GM12878 (cell line): ENCODE measurements around the gene SEM1. TPM values are rescaled to one million over a fixed set of nuclear protein-coding genes. Genes with fewer than 3 reads are reported as not detected.

Experiments used
- ATF2 ChIP-seq: IDR thresholded peaks from 2 replicates; pipeline ENCODE4 v1.6.1; 2012; ENCODE audit warnings: low read length, inconsistent platforms
- ATF3 ChIP-seq: IDR thresholded peaks from 2 replicates; pipeline ENCODE4 v1.6.1; 2011; ENCODE audit warnings: low read depth, mild to moderate bottlenecking, low read length, moderate library complexity, borderline replicate concordance; ENCODE audit errors: extremely low read depth
- BACH1 ChIP-seq: fragments of 450-650 bp; IDR thresholded peaks from 2 replicates; pipeline ENCODE4 v1.6.1; 2017; ENCODE audit warnings: mild to moderate bottlenecking, borderline replicate concordance
- BCL11A ChIP-seq: IDR thresholded peaks from 2 replicates; pipeline ENCODE4 v1.6.1; 2011; ENCODE audit warnings: low read depth, low read length
- BHLHE40 ChIP-seq, 2 experiments: fragments of 450-650 bp in 1 of 2; IDR thresholded peaks; 2 replicates each; pipeline ENCODE4 v1.6.1; 2011 to 2017; ENCODE audit warnings: low read depth in 2 of 2, borderline replicate concordance in 1 of 2, improper control_type of control experiment in 1 of 2, low read length in 1 of 2, mild to moderate bottlenecking in 1 of 2
- CBFB ChIP-seq: IDR thresholded peaks from 2 replicates; pipeline ENCODE4 v1.6.1; 2016; ENCODE audit warnings: antibody characterized with exemption, low read depth
- CREB1 ChIP-seq: IDR thresholded peaks from 2 replicates; pipeline ENCODE4 v1.6.1; 2012; ENCODE audit warnings: low read depth, mild to moderate bottlenecking, inconsistent platforms
- ESRRA ChIP-seq: IDR thresholded peaks from 2 replicates; pipeline ENCODE4 v1.6.1; 2012; ENCODE audit warnings: mild to moderate bottlenecking, low read length, improper control_type of control experiment
- FOS ChIP-seq: IDR thresholded peaks from 3 replicates; pipeline ENCODE4 v1.6.1; 2011; ENCODE audit warnings: borderline replicate concordance; ENCODE audit not compliant: insufficient read length; ENCODE audit errors: extremely low read depth
- HDGF ChIP-seq: fragments of 450-650 bp; IDR thresholded peaks from 2 replicates; pipeline ENCODE4 v1.6.1; 2016; ENCODE audit warnings: antibody characterized with exemption
- IRF4 ChIP-seq: IDR thresholded peaks from 2 replicates; pipeline ENCODE4 v1.6.1; 2011; ENCODE audit warnings: low read depth, low read length
- JUND ChIP-seq: IDR thresholded peaks from 2 replicates; pipeline ENCODE4 v1.6.1; 2012; ENCODE audit warnings: low read depth, mild to moderate bottlenecking, low read length, improper control_type of control experiment, moderate library complexity
- MEF2B ChIP-seq: fragments of 450-650 bp; IDR thresholded peaks from 2 replicates; pipeline ENCODE4 v1.6.1; 2018; ENCODE audit warnings: mild to moderate bottlenecking, moderate library complexity; ENCODE audit not compliant: partially characterized antibody, poor library complexity, severe bottlenecking
- PAX5 ChIP-seq: IDR thresholded peaks from 2 replicates; pipeline ENCODE4 v1.6.1; 2011; ENCODE audit warnings: low read depth, low read length, borderline replicate concordance
- RB1 ChIP-seq: fragments of 450-650 bp; formaldehyde crosslinking; IDR thresholded peaks from 2 replicates; pipeline ENCODE4 v1.6.1; 2017; ENCODE audit warnings: mild to moderate bottlenecking, borderline replicate concordance
- SKIL ChIP-seq: fragments of 450-650 bp; IDR thresholded peaks from 2 replicates; pipeline ENCODE4 v1.6.1; 2017; ENCODE audit warnings: mild to moderate bottlenecking, low read depth, inconsistent platforms; ENCODE audit not compliant: poor library complexity, severe bottlenecking
- SMARCA5 ChIP-seq: fragments of 450-650 bp; IDR thresholded peaks from 2 replicates; pipeline ENCODE4 v1.6.1; 2017; ENCODE audit warnings: mild to moderate bottlenecking
- SP1 ChIP-seq: IDR thresholded peaks from one replicate; pipeline ENCODE4 v1.6.1; 2011; ENCODE audit warnings: low read depth, low read length
- TAF1 ChIP-seq: IDR thresholded peaks from 2 replicates; pipeline ENCODE4 v1.6.1; 2011; ENCODE audit warnings: mild to moderate bottlenecking, low read depth, low read length, borderline replicate concordance
- TCF3 ChIP-seq: IDR thresholded peaks from 2 replicates; pipeline ENCODE4 v1.6.1; 2012; ENCODE audit warnings: low read depth, mild to moderate bottlenecking, low read length, borderline replicate concordance; ENCODE audit not compliant: insufficient read depth
- TCF7 ChIP-seq: IDR thresholded peaks from 2 replicates; pipeline ENCODE4 v1.6.1; 2014; ENCODE audit warnings: antibody characterized with exemption, borderline replicate concordance
- ZNF207 ChIP-seq: fragments of 450-650 bp; IDR thresholded peaks from 2 replicates; pipeline ENCODE4 v1.6.1; 2014; ENCODE audit warnings: antibody characterized with exemption, mild to moderate bottlenecking, borderline replicate concordance
- ZNF24 ChIP-seq: fragments of 450-650 bp; IDR thresholded peaks from 2 replicates; pipeline ENCODE4 v1.6.1; 2017; ENCODE audit warnings: antibody characterized with exemption, mild to moderate bottlenecking
- ZNF274 ChIP-seq: IDR thresholded peaks from one replicate; pipeline ENCODE4 v1.8.0; 2011; ENCODE audit not compliant: insufficient read length, insufficient read depth
- ZZZ3 ChIP-seq: IDR thresholded peaks from 2 replicates; pipeline ENCODE4 v1.6.1; 2011; ENCODE audit warnings: low read depth; ENCODE audit not compliant: control insufficient read depth, insufficient read length
- polyA plus RNA-seq, 11 experiments: library from polyadenylated mRNA; depleted of rRNA in 4 of 11; unstranded in 6 of 11; stranded (reverse) in 5 of 11; fragments of >200 nt; fragmentation: Nextera tagmentation in 4 of 11; fragmentation: Illumina TruSeq in 1 of 11; extraction: Ambion mirVana in 4 of 11; extraction: Trizol in 1 of 11; gene quantifications; 1 replicate in 1 of 11; 2 replicates in 10 of 11; pipeline versions ENCODE4 v1.2.1 to v1.2.3, GENCODE V29; 2011 to 2016; ENCODE audit warnings: inconsistent platforms in 2 of 11, missing spikeins in 2 of 11, low read depth in 1 of 11
- total RNA-seq, 4 experiments: library from RNA; depleted of rRNA in 3 of 4; stranded (reverse); fragments of >200 nt in 3 of 4; fragmentation: Illumina TruSeq in 1 of 4; extraction: Trizol in 1 of 4; gene quantifications; 2 replicates each; pipeline versions ENCODE4 v1.2.1 to v1.2.3, GENCODE V29; 2013 to 2021
- TF ChIP-seq, protein P1 (sequence below): fragments of 450-650 bp; IDR thresholded peaks from 2 replicates; pipeline ENCODE4 v1.6.1; 2016; ENCODE audit warnings: mild to moderate bottlenecking

Gene SEM1
- total and polyA plus RNA-seq, 10 of the 15 experiments (the other 5 are each of a cell fraction or from before 2014, with no cell fraction given), result 44.6 to 606 (median 356) TPM

DNA sequence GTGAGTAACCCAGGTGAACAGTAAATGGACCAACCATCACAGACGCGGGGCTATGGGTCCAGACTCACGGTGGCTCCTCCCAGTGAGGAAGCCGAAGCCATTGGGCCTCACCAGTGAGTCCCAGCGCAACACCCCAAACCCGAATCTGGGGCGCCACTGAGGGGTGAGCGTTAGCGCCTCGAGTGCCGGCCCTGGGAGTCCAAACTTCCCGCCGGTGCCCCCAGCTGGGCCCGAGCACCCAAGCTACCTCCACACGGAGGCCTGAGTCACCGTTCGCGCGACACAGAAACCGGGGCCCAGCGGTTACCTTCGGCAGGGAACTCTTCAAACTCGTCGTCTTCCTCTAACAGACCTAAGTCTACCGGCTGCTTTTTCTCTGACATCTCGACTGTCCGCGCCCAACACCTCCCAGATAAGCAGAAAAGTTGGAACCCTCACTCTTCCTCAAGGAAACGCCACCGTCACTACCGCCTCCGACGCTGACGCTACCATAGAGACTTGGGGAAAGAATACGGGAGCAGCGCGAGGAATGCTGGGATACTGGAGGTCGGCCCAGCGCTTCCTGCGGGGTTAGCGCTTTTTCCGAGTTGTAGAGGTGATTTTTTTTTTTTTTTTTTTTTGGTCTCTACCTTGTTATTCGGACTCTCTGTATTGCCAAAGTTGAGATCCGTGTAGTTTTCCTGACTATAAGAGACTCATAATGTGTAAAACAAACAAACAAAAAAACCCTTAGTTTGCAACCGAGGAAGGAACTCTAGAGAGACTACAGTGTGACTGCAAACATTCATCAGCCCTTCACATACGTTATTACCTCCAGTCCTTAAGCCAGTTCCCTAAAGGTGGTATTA, at the start of gene SEM1 (continued):
- no peak for TF ChIP-seq ATF3
- no peak for TF ChIP-seq TCF7
- TF ChIP-seq RB1, result peak; percentile 45; the same call in 1 of the 2 replicates
- no peak for TF ChIP-seq TCF3
- TF ChIP-seq ZNF24, result no peak
- TF ChIP-seq ATF2, result no peak
- no peak for TF ChIP-seq SMARCA5
- TF ChIP-seq JUND, result no peak
- no peak for TF ChIP-seq SP1
- TF ChIP-seq, protein P1, sequence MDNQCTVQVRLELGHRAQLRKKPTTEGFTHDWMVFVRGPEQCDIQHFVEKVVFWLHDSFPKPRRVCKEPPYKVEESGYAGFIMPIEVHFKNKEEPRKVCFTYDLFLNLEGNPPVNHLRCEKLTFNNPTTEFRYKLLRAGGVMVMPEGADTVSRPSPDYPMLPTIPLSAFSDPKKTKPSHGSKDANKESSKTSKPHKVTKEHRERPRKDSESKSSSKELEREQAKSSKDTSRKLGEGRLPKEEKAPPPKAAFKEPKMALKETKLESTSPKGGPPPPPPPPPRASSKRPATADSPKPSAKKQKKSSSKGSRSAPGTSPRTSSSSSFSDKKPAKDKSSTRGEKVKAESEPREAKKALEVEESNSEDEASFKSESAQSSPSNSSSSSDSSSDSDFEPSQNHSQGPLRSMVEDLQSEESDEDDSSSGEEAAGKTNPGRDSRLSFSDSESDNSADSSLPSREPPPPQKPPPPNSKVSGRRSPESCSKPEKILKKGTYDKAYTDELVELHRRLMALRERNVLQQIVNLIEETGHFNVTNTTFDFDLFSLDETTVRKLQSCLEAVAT, result 0 out of 2 replicates have a peak, but pooled peaks have one; percentile 61
- no peak for TF ChIP-seq SKIL
- TF ChIP-seq PAX5, result no peak
- no peak for TF ChIP-seq ZNF207
- peak; percentile 36; the same call in 1 of the 2 replicates for TF ChIP-seq BACH1
- TF ChIP-seq MEF2B, result peak; percentile 11
- 0 out of 4 replicates have a peak, but pooled peaks of 1 of the 2 experiments have one; percentile 9 for TF ChIP-seq BHLHE40 (IDR thresholded peaks at IDR 0.05; ENCODE audit: borderline replicate concordance in 1 of 2, low read depth in 2 of 2, low read length in 1 of 2)
- no peak for TF ChIP-seq FOS
- peak; percentile 91 for TF ChIP-seq CREB1
- TF ChIP-seq ZZZ3, result no peak
- TF ChIP-seq ESRRA, result no peak
- TF ChIP-seq BCL11A, result no peak
- peak; percentile 33; the same call in 1 of the 2 replicates for TF ChIP-seq CBFB
- TF ChIP-seq ZNF274, result no peak
- TF ChIP-seq TAF1, result peak; percentile 80; the same call in 1 of the 2 replicates
- peak; percentile 40; the same call in 1 of the 2 replicates for TF ChIP-seq HDGF
- 0 out of 2 replicates have a peak, but pooled peaks have one; percentile 14 for TF ChIP-seq IRF4
